ENCODE data around the gene RUVBL1.

DNA sequence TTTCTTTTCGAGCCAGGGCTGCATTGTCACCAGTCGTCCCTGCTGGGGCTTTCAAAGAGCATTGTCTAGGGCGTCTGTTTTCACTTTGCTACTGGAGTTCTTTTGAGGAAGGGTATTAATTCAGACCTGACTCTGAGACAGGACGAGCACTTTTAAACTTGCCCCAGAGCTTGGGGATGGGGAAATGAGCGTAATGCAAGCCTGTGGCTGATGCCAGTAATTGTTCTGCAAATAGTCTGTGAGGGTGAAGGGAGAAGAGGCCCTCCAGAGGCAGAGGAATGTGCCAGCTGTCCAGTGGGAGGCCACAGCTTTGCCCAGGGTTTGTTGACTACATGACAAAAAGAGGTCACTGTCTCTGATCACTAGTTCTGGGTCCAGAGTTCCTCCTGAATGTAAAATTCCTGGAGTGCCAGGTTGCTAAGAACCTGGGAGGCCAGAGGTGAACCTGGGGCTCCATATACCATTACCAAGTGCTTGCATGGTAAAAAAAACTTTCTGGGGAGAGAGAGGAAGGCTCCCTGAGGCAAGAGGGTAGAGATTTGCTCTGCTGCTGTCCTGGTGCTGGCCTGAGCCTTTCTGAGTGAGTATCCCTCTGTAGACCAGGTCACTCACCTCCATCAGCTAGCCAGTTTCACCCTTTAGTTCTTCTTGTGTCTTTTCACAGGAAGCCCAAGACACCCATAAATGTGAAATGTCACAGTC is 44.5 kb upstream of the RUVBL1 start:
- TF ChIP-seq, protein P1, sequence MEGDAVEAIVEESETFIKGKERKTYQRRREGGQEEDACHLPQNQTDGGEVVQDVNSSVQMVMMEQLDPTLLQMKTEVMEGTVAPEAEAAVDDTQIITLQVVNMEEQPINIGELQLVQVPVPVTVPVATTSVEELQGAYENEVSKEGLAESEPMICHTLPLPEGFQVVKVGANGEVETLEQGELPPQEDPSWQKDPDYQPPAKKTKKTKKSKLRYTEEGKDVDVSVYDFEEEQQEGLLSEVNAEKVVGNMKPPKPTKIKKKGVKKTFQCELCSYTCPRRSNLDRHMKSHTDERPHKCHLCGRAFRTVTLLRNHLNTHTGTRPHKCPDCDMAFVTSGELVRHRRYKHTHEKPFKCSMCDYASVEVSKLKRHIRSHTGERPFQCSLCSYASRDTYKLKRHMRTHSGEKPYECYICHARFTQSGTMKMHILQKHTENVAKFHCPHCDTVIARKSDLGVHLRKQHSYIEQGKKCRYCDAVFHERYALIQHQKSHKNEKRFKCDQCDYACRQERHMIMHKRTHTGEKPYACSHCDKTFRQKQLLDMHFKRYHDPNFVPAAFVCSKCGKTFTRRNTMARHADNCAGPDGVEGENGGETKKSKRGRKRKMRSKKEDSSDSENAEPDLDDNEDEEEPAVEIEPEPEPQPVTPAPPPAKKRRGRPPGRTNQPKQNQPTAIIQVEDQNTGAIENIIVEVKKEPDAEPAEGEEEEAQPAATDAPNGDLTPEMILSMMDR (IDR thresholded peaks at IDR 0.05), result no peak
- TF ChIP-seq POLR2A (IDR thresholded peaks at IDR 0.05) (no peak), POLR2AphosphoS5 (IDR thresholded peaks at IDR 0.05) (no peak)
